ENCODE results near the gene UVSSA. TPM values are rescaled to one million over a fixed set of nuclear protein-coding genes. Genes with fewer than 3 reads are reported as not detected.

UVSSA gene
- total RNA-seq, 2 experiments from 2014 or later, result 18.6 to 20.2 TPM

DNA sequence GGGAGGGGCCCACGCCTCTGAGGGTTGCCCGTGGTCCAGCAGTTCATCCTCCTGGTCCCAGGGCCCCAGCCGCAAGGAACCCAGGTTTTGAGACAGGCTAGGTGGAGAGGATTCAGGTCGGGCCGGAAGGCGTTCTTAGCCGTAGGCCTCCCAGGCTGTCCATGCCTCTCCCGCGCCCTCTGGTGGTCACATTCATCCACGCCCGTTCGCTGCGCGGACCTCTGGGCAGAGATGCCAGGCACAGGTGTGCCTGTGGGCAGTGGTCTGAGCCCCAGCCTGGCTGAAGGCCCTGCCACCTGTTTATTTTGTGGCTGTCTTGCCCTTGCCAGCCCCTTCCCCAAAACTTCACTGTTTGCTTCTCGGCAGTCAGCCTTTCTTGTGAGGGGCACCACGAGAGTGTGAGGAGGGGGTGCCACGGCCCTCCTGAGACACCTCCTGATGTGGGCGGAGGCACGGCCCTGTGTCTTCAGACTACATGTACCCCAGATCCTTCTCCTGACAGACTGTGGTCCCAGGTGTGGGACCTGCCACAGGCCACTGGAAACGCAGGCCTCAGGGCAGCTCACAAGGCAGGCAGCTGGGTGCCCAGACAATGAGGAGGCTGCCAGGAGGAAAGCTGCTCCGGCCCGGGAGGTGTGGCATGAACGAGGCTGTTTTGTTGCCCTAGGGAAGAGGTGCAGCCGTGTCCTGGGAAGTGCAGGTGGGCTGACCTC, 5.0 kb downstream of the UVSSA start:
- Mint-ChIP-seq H3K27me3 (no peaks in the 10 kb centered on the region), H3K27ac (peak overlapping the region; percentile 70), H3K36me3 (ENCODE audit: low read depth) (no peaks in the 10 kb centered on the region), H3K4me3 (no peak overlapping the region), H3K9me3 (no peaks in the 10 kb centered on the region), H3K4me1 (ENCODE audit: low read depth) (peaks cover 31% of the 10 kb centered on the region)
- ChIA-PET CTCF (interaction anchor here (0.8 to 2.3 kb wide), 6 partner anchors 58 to 277 kb away, joined by 3 to 12 read pairs (median 7); partner anchors contain the start of gene MAEA), POLR2A (no interaction called here)
- TF ChIP-seq, protein P1, sequence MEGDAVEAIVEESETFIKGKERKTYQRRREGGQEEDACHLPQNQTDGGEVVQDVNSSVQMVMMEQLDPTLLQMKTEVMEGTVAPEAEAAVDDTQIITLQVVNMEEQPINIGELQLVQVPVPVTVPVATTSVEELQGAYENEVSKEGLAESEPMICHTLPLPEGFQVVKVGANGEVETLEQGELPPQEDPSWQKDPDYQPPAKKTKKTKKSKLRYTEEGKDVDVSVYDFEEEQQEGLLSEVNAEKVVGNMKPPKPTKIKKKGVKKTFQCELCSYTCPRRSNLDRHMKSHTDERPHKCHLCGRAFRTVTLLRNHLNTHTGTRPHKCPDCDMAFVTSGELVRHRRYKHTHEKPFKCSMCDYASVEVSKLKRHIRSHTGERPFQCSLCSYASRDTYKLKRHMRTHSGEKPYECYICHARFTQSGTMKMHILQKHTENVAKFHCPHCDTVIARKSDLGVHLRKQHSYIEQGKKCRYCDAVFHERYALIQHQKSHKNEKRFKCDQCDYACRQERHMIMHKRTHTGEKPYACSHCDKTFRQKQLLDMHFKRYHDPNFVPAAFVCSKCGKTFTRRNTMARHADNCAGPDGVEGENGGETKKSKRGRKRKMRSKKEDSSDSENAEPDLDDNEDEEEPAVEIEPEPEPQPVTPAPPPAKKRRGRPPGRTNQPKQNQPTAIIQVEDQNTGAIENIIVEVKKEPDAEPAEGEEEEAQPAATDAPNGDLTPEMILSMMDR (IDR thresholded peaks at IDR 0.05), result peak; percentile 94
- peak; percentile 27 for ATAC-seq
- intact Hi-C loops (cut with micrococcal nuclease), result loop anchor here (10.0 kb wide), 1 partner anchor 217 kb away; no protein-coding TSS in a partner anchor
- DNase-seq, result peak; percentile 94

DNA sequence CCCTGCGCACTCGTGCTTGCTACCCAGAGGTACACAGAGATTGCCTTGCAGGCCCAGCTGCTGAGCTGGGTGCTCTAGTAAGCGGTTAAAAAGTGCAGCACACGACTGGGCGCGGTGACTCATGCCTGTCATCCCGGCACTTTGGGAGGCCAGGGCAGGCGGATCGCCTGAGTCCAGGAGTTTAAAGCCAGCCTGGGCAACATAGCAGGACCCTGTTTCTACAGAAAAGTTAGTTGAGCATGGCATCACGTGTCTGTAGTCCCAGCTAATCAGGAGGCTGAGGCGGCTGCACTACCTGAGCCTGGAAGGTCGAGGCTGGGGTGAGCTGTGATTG, 5.5 kb downstream of the UVSSA start:
- Mint-ChIP-seq H3K9me3 (no peaks in the 10 kb centered on the region), H3K27me3 (no peaks in the 10 kb centered on the region), H3K27ac (no peak overlapping the region), H3K36me3 (ENCODE audit: low read depth) (no peaks in the 10 kb centered on the region), H3K4me1 (ENCODE audit: low read depth) (peaks cover 31% of the 10 kb centered on the region), H3K4me3 (no peak overlapping the region)
- CTCF ChIA-PET, result interaction anchor here (0.8 to 2.3 kb wide), 7 partner anchors 58 to 277 kb away, joined by 3 to 12 read pairs (median 6); partner anchors contain the start of gene MAEA
- ATAC-seq (no peak), DNase-seq (no peak)
- TF ChIP-seq, protein P1 (IDR thresholded peaks at IDR 0.05), result no peak
- intact Hi-C loops (cut with micrococcal nuclease), result loop anchor here (10.0 kb wide), 1 partner anchor 218 kb away; no protein-coding TSS in a partner anchor
- POLR2A ChIA-PET, result interaction anchor here (0.5 to 1.2 kb wide), 2 partner anchors 64 to 98 kb away, joined by 3 read pairs; no protein-coding TSS in a partner anchor

DNA sequence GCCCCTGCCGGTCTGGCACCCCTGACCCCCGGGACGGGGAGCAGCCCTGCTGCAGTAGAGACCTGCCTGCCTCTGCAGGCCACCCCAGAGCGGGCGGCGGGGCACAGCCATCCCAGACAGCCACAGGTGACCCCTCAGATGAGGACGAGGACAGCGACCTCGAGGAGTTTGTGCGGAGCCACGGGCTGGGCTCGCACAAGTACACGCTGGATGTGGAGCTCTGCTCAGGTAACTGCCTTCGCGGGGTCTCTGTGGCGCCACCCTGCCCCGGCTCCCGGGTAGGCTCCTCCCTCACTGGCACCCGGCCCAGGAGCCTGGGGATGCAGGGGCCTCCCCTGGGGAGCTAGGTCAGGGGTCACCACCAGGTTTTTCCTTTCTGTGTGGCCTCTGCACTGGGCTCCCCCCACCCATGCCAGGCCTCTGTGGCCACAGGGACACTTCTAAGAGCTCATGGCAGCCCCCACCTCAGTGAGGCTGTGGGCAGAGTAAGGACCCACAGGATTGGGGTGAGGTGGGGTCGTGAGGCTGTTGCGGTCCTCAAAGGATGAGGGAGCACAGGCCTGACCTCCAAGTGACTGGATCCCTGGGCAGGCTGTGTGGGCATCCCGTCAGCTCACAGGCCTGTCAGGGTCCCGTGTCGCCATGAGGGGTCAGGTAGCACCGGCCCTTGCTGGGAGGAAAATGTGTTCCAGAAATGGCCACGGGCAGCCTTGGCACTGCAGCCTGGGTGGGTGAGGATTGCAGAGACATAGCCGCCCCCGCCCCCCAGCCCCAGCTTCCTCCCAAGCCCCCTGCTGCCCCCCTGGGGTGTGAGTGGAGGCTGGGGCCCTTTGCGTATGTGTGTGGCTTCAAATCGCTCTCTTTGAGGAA, 6.4 kb downstream of the UVSSA start:
- CTCF ChIA-PET, result interaction anchor here (0.6 to 2.3 kb wide), 7 partner anchors 45 to 276 kb away, joined by 3 to 12 read pairs (median 6); partner anchors contain the start of gene MAEA
- TF ChIP-seq, protein P1 (IDR thresholded peaks at IDR 0.05), result no peak
- ATAC-seq, result no peak
- Mint-ChIP-seq H3K4me1 (ENCODE audit: low read depth) (peaks cover 25% of the 10 kb centered on the region), H3K4me3 (no peak overlapping the region), H3K27me3 (no peaks in the 10 kb centered on the region), H3K9me3 (no peaks in the 10 kb centered on the region), H3K27ac (no peak overlapping the region), H3K36me3 (ENCODE audit: low read depth) (no peaks in the 10 kb centered on the region)
- POLR2A ChIA-PET, result interaction anchor here (0.7 to 1.2 kb wide), 2 partner anchors 65 to 276 kb away, joined by 3 read pairs; no protein-coding TSS in a partner anchor
- no peak for DNase-seq
- intact Hi-C loops (cut with micrococcal nuclease), result loop anchor here (10.0 kb wide), 1 partner anchor 219 kb away; no protein-coding TSS in a partner anchor

DNA sequence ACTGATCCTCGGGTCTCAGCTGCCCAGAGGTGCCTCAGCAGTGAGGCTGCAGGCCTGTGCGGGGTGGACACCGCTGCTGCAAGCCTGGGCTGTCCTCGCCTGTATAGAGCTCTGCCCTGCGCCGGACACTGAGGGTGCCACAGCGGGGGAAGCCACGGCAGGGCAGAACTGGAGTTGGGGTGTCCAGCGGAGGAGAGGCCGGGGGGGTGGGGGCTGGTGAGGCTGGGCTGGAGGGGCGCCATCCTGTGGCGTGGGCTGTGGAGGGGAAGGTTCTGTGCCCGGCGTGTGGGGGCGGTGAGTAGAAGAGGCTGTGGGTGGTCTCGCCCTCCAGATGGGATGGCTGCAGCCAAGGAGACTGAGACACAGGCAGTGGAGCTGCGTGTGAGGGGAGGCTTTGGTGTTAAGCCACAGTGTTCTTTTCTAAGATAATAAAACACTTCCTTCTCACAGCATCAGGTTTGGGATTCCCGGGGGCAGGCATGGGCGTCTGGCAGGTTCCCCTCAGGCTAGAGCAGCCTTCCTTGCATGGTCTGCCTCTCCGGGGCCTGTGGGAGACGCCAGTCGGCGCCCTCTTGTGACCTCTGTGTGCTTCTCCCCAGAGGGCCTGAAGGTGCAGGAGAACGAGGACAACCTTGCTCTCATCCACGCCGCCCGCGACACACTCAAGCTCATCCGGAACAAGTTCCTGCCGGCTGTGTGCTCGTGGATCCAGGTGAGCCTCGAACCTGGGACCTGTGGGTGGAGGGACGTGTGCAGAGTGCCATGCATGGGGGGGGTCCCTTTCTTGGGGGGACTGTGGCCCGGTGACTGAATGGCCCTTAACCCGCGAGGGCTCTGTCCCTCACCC, 7.4 kb downstream of the UVSSA start:
- H3K4me3 Mint-ChIP-seq, result no peak overlapping the region
- H3K36me3 Mint-ChIP-seq (ENCODE audit: low read depth), result no peaks in the 10 kb centered on the region
- ATAC-seq, result no peak
- ChIA-PET CTCF (interaction anchor here (0.8 to 2.5 kb wide), 7 partner anchors 77 to 275 kb away, joined by 3 to 18 read pairs (median 5); no protein-coding TSS in a partner anchor), POLR2A (no interaction called here)
- intact Hi-C loops (cut with micrococcal nuclease), result loop anchor here (10.0 kb wide), 1 partner anchor 220 kb away; no protein-coding TSS in a partner anchor
- TF ChIP-seq, protein P1 (IDR thresholded peaks at IDR 0.05), result no peak
- no peak overlapping the region for H3K27ac Mint-ChIP-seq
- DNase-seq, result no peak
- no peaks in the 10 kb centered on the region for H3K27me3 Mint-ChIP-seq
- H3K9me3 Mint-ChIP-seq, result no peaks in the 10 kb centered on the region
- H3K4me1 Mint-ChIP-seq (ENCODE audit: low read depth), result peaks cover 16% of the 10 kb centered on the region

All from activated CD8-positive, alpha-beta T cell treated with anti-CD3 and anti-CD28 coated beads for 36 hours (primary cell).